Peyer's patch (tissue), 4 donors: Measurements from ENCODE around the gene CUZD1. TPM values are rescaled to one million over a fixed set of nuclear protein-coding genes. Genes with fewer than 3 reads are reported as not detected.

Experiments
- DNase-seq, 3 donors: peaks; one replicate each; pipeline ENCODE4 v3.0.0-alpha.2; 2017 to 2019
- H3K27ac ChIP-seq, 4 donors: fragments of 200-600 bp; sonication (generic); one replicate each; pipeline ENCODE4 v1.5.1; 2016 to 2019
- H3K27me3 ChIP-seq, 2 donors: fragments of 200-600 bp; sonication (generic); one replicate each; pipeline ENCODE4 v1.5.1; 2019
- H3K36me3 ChIP-seq, 3 donors: fragments of 200-600 bp; sonication (generic); one replicate each; pipeline ENCODE4 v1.5.1; 2016 to 2019
- H3K4me1 ChIP-seq, 4 donors: fragments of 200-600 bp; sonication (generic); one replicate each; pipeline ENCODE4 v1.5.1; 2016 to 2019
- H3K4me3 ChIP-seq, 4 donors: fragments of 200-600 bp; sonication (generic); 1 replicate in 3 of 4; 2 replicates in 1 of 4; pipeline ENCODE4 v1.5.1; 2016 to 2019; ENCODE audit warnings: mild to moderate bottlenecking in 1 of 4
- H3K9me3 ChIP-seq, 4 donors: fragments of 200-600 bp; sonication (generic); one replicate each; pipeline ENCODE4 v1.5.1; 2016 to 2019; ENCODE audit warnings: mild to moderate bottlenecking in 1 of 4
- POLR2A ChIP-seq, 2 donors: fragments of 450-650 bp; IDR thresholded peaks; one replicate each; pipeline ENCODE4 v1.5.1; 2017; ENCODE audit warnings: antibody characterized with exemption in 2 of 2, mild to moderate bottlenecking in 2 of 2, moderate library complexity in 2 of 2
- total RNA-seq, 4 donors: library from RNA; depleted of rRNA; stranded (reverse); fragments of >200 nt; gene quantifications; one replicate each; pipeline ENCODE4 v1.1.0, GENCODE V29; 2016
- TF ChIP-seq, protein P1 (sequence below), 6 experiments: fragments of 450-650 bp in 4 of 6; fragments of 200-600 bp in 2 of 6; sonication (generic) in 1 of 6; IDR thresholded peaks; one replicate each; pipeline ENCODE4 v1.5.1; 2017 to 2019; ENCODE audit warnings: antibody characterized with exemption in 6 of 6, mild to moderate bottlenecking in 3 of 6, moderate library complexity in 1 of 6

Gene CUZD1
- total RNA-seq, 4 donors from 2014 or later, result 0.35 to 11.6 (median 1.5) TPM

DNA sequence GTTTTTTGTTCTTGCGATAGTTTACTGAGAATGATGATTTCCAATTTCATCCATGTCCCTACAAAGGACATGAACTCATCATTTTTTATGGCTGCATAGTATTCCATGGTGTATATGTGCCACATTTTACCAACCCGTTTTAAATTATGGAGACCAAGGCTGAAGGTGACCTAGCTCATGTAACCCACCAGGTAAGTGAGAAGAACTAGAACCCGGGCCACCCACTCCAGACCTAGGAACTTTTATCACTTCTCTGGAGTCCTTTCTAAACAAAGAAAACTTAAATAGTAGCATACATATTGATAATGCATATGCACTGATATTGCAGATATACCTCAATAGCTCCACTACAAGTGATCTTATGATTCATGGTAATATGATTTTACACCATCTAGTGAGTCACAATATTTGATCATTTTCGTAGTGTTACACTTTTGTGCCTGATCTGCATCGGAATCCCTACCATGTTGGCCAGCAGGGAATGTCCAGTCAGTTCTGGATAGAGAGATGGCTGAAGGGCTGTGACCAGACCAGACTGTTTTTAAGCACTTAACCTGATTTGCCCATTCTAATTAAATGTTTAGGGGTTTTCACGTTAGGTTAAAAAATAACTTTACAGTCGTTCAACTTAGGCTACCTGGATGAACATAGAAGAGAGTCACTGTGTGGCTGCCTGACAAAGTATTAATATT lies 15.2 kb downstream of the CUZD1 start:
- no peaks in the 10 kb centered on the region for H3K27me3 ChIP-seq
- no peaks in the 10 kb centered on the region for H3K4me1 ChIP-seq
- H3K27ac ChIP-seq, result no peak overlapping the region

DNA sequence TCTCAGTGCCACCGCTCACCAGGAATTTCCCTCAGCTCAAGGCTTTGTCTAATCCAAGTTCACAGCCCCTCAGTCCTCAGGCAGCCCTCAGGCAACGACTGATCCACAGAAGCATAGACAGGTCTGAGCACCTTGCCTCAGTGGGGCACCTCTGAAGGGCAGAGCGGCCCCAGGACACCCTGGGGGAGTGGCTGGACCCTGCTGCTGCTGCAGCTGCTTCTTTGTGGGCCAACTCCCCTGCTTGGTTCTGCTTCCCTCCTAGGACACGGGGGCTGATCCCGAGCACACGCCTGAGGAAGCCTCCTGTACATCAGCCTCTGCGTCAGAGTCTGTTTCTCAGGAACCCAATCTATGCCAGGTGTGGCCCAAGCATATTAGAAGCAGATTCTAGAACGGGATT lies 16.2 kb downstream of the CUZD1 start:
- no peak for TF ChIP-seq POLR2A (IDR thresholded peaks at IDR 0.05)
- TF ChIP-seq, protein P1, sequence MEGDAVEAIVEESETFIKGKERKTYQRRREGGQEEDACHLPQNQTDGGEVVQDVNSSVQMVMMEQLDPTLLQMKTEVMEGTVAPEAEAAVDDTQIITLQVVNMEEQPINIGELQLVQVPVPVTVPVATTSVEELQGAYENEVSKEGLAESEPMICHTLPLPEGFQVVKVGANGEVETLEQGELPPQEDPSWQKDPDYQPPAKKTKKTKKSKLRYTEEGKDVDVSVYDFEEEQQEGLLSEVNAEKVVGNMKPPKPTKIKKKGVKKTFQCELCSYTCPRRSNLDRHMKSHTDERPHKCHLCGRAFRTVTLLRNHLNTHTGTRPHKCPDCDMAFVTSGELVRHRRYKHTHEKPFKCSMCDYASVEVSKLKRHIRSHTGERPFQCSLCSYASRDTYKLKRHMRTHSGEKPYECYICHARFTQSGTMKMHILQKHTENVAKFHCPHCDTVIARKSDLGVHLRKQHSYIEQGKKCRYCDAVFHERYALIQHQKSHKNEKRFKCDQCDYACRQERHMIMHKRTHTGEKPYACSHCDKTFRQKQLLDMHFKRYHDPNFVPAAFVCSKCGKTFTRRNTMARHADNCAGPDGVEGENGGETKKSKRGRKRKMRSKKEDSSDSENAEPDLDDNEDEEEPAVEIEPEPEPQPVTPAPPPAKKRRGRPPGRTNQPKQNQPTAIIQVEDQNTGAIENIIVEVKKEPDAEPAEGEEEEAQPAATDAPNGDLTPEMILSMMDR (IDR thresholded peaks at IDR 0.05), result no peak
- no peak overlapping the region for H3K27ac ChIP-seq

More for the DNA sequence above, 15.2 kb downstream of the CUZD1 start:
- TF ChIP-seq, protein P1 (IDR thresholded peaks at IDR 0.05), result no peak
- TF ChIP-seq POLR2A (IDR thresholded peaks at IDR 0.05), result no peak
- no peak overlapping the region for H3K4me3 ChIP-seq
- DNase-seq, result no peak
- no peaks in the 10 kb centered on the region for H3K9me3 ChIP-seq
- H3K36me3 ChIP-seq, result peaks cover 0 to 6% (median 0%) of the 10 kb centered on the region in 3 donors

DNA sequence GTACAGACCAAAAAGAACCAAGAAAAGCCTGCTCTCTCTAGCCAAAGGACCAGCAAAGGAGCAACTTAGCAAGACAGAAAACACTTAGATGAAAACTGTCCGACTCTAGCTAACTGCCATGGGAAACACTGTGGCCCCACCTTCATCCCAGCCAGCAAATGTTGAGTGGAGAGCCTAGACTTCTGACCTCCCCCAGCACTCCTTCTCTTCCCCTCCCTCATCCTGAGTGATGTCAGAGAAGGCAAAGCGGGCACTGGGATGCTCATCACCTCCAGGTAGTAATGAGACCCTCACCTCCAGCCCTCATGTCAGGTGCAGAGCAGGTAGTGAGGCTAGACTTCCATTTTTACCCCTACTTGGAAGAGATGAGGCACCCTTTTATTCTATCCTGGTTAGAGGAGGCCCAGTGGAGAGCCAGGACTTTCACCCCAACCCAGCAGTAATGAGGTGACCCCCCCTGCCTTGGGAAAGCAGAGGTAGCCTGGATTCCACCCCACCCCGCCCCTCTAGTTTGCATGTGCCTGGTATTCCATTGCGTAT lies 16.9 kb downstream of the CUZD1 start:
- Histone ChIP-seq H3K27me3 (no peaks in the 10 kb centered on the region), H3K4me3 (no peak overlapping the region), H3K9me3 (no peaks in the 10 kb centered on the region), H3K27ac (no peak overlapping the region), H3K36me3 (peaks cover 0 to 6% (median 0%) of the 10 kb centered on the region in 3 donors), H3K4me1 (no peaks in the 10 kb centered on the region)
- no peak for DNase-seq
- no peak for TF ChIP-seq POLR2A (IDR thresholded peaks at IDR 0.05)
- TF ChIP-seq, protein P1 (IDR thresholded peaks at IDR 0.05), result no peak

More for the DNA sequence above, 16.2 kb downstream of the CUZD1 start:
- no peak for DNase-seq
- Histone ChIP-seq H3K4me1 (no peaks in the 10 kb centered on the region), H3K9me3 (no peaks in the 10 kb centered on the region), H3K27me3 (no peaks in the 10 kb centered on the region), H3K36me3 (peaks cover 0 to 6% (median 0%) of the 10 kb centered on the region in 3 donors), H3K4me3 (no peak overlapping the region)

DNA sequence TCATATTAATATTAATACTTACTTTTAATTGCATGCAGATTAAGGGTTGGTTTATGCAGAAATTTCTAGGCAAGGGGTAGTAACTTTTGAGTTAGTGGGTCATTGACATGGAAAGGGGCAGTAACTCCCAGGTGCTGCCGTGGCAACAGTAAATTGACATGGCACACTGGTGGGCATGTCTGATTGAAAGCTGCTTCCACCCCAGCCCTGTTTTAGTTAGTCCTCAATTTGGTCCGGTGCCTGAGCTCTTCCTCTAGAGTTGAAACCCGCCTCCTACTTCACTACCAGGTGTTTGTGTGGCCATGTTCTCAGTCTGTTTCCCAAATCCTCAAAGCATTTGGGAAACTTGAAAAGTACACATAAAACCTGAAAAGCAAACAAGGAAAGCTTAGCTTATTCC lies 18.4 kb downstream of the CUZD1 start:
- Histone ChIP-seq H3K27ac (no peak overlapping the region), H3K9me3 (no peaks in the 10 kb centered on the region), H3K27me3 (no peaks in the 10 kb centered on the region), H3K4me3 (no peak overlapping the region), H3K4me1 (no peaks in the 10 kb centered on the region), H3K36me3 (peaks cover 0 to 5% (median 0%) of the 10 kb centered on the region in 3 donors)
- DNase-seq, result no peak
- no peak for TF ChIP-seq POLR2A (IDR thresholded peaks at IDR 0.05)
- TF ChIP-seq, protein P1 (IDR thresholded peaks at IDR 0.05), result no peak

DNA sequence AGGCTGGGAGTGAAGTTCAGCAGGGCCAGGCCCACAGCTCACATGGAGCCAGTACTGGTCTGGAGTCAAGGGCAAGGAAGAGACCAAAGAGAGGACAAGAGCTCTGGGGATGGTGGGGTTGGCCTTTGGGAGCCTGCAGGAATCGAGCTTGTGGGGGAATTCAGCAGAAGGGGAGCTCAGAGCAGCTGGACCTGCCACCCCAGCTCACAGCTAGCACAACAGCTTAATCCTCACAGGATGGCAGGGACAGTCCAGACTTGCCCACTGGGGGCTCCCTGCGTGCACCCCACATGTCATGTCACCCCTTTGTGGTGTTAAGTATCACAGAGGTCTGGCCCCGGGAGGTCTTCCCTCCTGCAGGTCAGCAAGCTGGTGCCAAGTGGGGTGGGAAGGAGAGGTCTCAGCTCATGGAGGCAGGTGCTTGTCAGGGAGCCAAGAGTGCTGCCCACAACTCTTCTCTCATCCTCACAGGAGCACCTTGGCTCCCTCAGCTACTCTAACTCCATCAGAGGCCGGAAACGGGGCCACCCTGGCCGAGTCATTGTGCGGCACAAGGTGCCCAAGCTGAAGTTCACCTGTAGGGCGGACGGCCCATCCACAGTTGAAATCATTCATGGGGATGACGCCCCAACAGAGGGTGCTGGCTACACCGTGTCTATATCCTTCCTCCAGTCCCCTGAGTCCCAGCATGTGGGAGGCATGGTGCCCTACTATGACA lies 22.5 kb downstream of the CUZD1 start:
- Histone ChIP-seq H3K9me3 (no peaks in the 10 kb centered on the region), H3K27me3 (no peaks in the 10 kb centered on the region), H3K4me3 (no peak overlapping the region), H3K27ac (no peak overlapping the region), H3K4me1 (no peaks in the 10 kb centered on the region), H3K36me3 (no peaks in the 10 kb centered on the region)
- no peak for DNase-seq
- TF ChIP-seq POLR2A (IDR thresholded peaks at IDR 0.05), result no peak
- TF ChIP-seq, protein P1 (IDR thresholded peaks at IDR 0.05), result no peak
